Urinary bladder (tissue), 4 donors: ENCODE data around the gene PRKAR2B. TPM values are rescaled to one million over a fixed set of nuclear protein-coding genes. Genes with fewer than 3 reads are reported as not detected.
"Not testable (repeated sequence)": the region's sequence is repeated elsewhere in the genome, so short reads cannot be mapped to it uniquely, and the experiment has no call there.

Source experiments
- DNase-seq: peaks from one replicate; pipeline ENCODE4 v3.0.0-alpha.2; 2015; ENCODE audit errors: extremely low spot score
- H3K27ac ChIP-seq: one replicate; pipeline ENCODE4 v1.5.1; 2013; ENCODE audit warnings: low read depth, mild to moderate bottlenecking, moderate library complexity
- H3K36me3 ChIP-seq: one replicate; pipeline ENCODE4 v1.6.1; 2013; ENCODE audit warnings: mild to moderate bottlenecking, moderate library complexity; ENCODE audit not compliant: insufficient read depth
- H3K4me1 ChIP-seq: one replicate; pipeline ENCODE4 v1.6.1; 2013; ENCODE audit warnings: mild to moderate bottlenecking, moderate library complexity; ENCODE audit not compliant: insufficient read depth
- H3K4me3 ChIP-seq: one replicate; pipeline ENCODE4 v1.5.1; 2013; ENCODE audit warnings: low read depth, low read length
- WGBS: extraction: QIAGEN DNeasy Blood & Tissue Kit; methylation state at CpG from one replicate; pipeline ENCODE4 v1.1.7; 2013; 5-methylcytosine and 5-hydroxymethylcytosine counted together
- polyA plus RNA-seq: library from polyadenylated mRNA; stranded (reverse); fragments of 200-250 nt; gene quantifications from one replicate; pipeline ENCODE4 v1.2.3, GENCODE V29; 2013
- total RNA-seq: library from RNA; depleted of rRNA; stranded (reverse); fragments of >200 nt; gene quantifications from one replicate; pipeline ENCODE4 v1.2.3, GENCODE V29; 2014
- donor health status: healthy with polysubstance abuse.
- donor health status: healthy.

PRKAR2B gene
- total and polyA plus RNA-seq, 2 donors, result 42.8 to 60.1 TPM

GRCh38 chr7:107035446-107035845 is 9.1 kb upstream of the PRKAR2B start:
- no peak overlapping the region for H3K27ac ChIP-seq
- no peak for DNase-seq
- no peaks in the 10 kb centered on the region for H3K36me3 ChIP-seq
- H3K4me3 ChIP-seq, result no peak overlapping the region
- no peaks in the 10 kb centered on the region for H3K4me1 ChIP-seq

- Histone ChIP-seq H3K36me3 (no peaks in the 10 kb centered on the region), H3K4me3 (no peak overlapping the region), H3K27ac (no peak overlapping the region), H3K4me1 (no peaks in the 10 kb centered on the region)
- DNase-seq, result no peak
- 94% methylated on average over 4 of the region's 4 CpGs for WGBS
Measured at GRCh38 chr7:107036535-107036934, 8.0 kb upstream of the PRKAR2B start.

- Histone ChIP-seq H3K4me1 (no peaks in the 10 kb centered on the region), H3K27ac (no peak overlapping the region), H3K4me3 (no peak overlapping the region), H3K36me3 (no peaks in the 10 kb centered on the region)
- DNase-seq, result no peak
- 63% methylated on average over 3 of the region's 3 CpGs for WGBS
Measured at GRCh38 chr7:107037717-107038603, 6.5 kb upstream of the PRKAR2B start.

- 77% methylated on average over 2 of the region's 2 CpGs for WGBS
- H3K4me1 ChIP-seq, result no peaks in the 10 kb centered on the region
- no peak for DNase-seq
- H3K27ac ChIP-seq, result no peak overlapping the region
- no peak overlapping the region for H3K4me3 ChIP-seq
- H3K36me3 ChIP-seq, result no peaks in the 10 kb centered on the region
Measured at GRCh38 chr7:107039199-107039900, 5.2 kb upstream of the PRKAR2B start.

- WGBS, result 92% methylated on average over 2 of the region's 2 CpGs
- no peak overlapping the region for H3K27ac ChIP-seq
- no peaks in the 10 kb centered on the region for H3K4me1 ChIP-seq
- no peaks in the 10 kb centered on the region for H3K36me3 ChIP-seq
- no peak for DNase-seq
- H3K4me3 ChIP-seq, result no peak overlapping the region
Measured at GRCh38 chr7:107041097-107041496, 3.4 kb upstream of the PRKAR2B start.

GRCh38 chr7:107041764-107042163 is 2.7 kb upstream of the PRKAR2B start:
- not testable (repeated sequence) for H3K4me1 ChIP-seq, H3K27ac ChIP-seq, H3K36me3 ChIP-seq, H3K4me3 ChIP-seq, DNase-seq
- 83% methylated on average over 4 of the region's 4 CpGs for WGBS

GRCh38 chr7:107042326-107042910 is 2.1 kb upstream of the PRKAR2B start:
- 97% methylated on average over 43 of the region's 43 CpGs for WGBS
- not testable (repeated sequence) for H3K27ac ChIP-seq, H3K4me3 ChIP-seq, H3K36me3 ChIP-seq, DNase-seq, H3K4me1 ChIP-seq

- Histone ChIP-seq H3K4me3 (no peak overlapping the region), H3K27ac (no peak overlapping the region), H3K36me3 (no peaks in the 10 kb centered on the region), H3K4me1 (no peaks in the 10 kb centered on the region)
- DNase-seq, result no peak
- 37% methylated on average over 4 of the region's 4 CpGs for WGBS
Measured at GRCh38 chr7:107043491-107043890, 1.0 kb upstream of the PRKAR2B start.

GRCh38 chr7:107043921-107044346 is 571 bp upstream of the PRKAR2B start:
- Histone ChIP-seq H3K4me3 (peak overlapping the region; percentile 85), H3K4me1 (no peaks in the 10 kb centered on the region), H3K27ac (peak overlapping the region; percentile 70), H3K36me3 (no peaks in the 10 kb centered on the region)
- 19% methylated on average over 6 of the region's 6 CpGs for WGBS
- DNase-seq, result no peak

GRCh38 chr7:107045195-107045960 is 873 bp downstream of the PRKAR2B start:
- H3K36me3 ChIP-seq, result no peaks in the 10 kb centered on the region
- H3K4me1 ChIP-seq, result no peaks in the 10 kb centered on the region
- 3% methylated on average over 29 of the region's 29 CpGs for WGBS
- H3K27ac ChIP-seq, result no peak overlapping the region
- peak overlapping the region; percentile 85 for H3K4me3 ChIP-seq
- no peak for DNase-seq

GRCh38 chr7:107045980-107046379 is 1.5 kb downstream of the PRKAR2B start:
- peak overlapping the region; percentile 85 for H3K4me3 ChIP-seq
- H3K27ac ChIP-seq, result no peak overlapping the region
- H3K4me1 ChIP-seq, result no peaks in the 10 kb centered on the region
- no peak for DNase-seq
- WGBS, result 46% methylated on average over 1 of the region's 1 CpG
- no peaks in the 10 kb centered on the region for H3K36me3 ChIP-seq

- H3K36me3 ChIP-seq, result no peaks in the 10 kb centered on the region
- 72% methylated on average over 7 of the region's 7 CpGs for WGBS
- DNase-seq, result no peak
- no peaks in the 10 kb centered on the region for H3K4me1 ChIP-seq
- H3K27ac ChIP-seq, result no peak overlapping the region
- H3K4me3 ChIP-seq, result peak overlapping the region; percentile 85
Measured at GRCh38 chr7:107046491-107047259, 2.2 kb downstream of the PRKAR2B start.
